HG02623 (cell line): ENCODE measurements around the gene ELP1.
"Not testable (repeated sequence)": the region's sequence is repeated elsewhere in the genome, so short reads cannot be mapped to it uniquely, and the experiment has no call there.

Experiments used
- ATAC-seq: cut with Tn5 transposase; IDR thresholded peaks from one replicate; pipeline ENCODE4 v1.9.1; 2021; ENCODE audit warnings: moderate library complexity; ENCODE audit not compliant: unreplicated experiment

The ELP1 gene

DNA sequence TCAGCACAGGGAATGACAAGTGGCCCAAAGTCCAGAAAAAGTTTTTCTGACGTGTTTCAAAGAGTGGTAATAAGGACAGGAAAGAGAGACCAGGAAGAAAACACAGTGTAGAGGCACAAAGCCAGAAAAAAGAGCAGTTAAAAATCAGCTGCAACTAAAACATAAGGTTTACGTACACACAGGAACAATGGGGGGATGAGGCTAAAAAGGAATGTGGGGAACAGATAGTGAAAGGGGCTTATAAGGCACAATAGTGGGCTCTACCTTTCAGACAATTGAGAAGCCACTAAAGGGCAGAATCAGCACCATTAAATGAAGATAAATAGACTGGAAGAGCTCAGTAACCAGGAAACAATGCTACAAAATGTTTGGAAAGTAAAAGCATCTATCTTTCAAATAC lies 5.5 kb downstream of the ELP1 start:
- no peak for ATAC-seq

DNA sequence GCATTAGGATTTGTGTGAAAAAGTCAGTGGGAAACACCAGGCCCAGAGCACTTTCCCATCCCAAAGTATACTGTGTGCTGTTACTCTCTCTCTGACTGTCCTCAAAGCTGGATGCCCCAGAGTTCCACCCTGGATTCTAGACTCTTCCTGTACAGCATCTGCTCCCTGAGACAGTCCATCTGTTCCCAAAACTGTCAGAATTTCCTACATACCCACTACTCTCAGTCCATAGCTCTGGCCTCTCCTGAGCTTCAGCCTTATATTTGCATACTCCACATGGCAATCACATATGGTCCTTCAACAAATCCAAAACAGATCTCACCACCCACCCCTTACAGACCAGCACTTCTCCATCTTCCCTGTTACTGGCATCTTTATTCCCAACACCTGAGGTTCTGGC lies 9.5 kb downstream of the ELP1 start:
- no peak for ATAC-seq

DNA sequence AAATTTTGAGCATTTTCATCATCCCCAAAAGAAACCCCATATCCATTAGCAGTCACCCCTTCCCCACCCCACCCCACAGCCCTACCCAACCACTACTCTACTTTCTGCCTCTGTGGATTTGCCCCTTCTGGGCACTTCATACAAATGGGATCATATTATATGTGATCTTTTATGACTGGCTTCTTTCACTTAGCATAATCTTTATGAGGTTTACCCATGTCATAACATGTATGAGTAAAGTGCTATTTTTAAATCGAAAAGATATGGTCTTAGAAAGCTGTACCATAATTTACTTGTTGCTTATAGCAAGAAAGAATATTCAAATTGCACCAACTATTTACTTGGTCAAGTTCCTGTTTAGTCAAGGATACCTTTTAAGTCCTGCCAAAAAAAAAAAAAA lies 12.7 kb downstream of the ELP1 start:
- ATAC-seq: no peak

DNA sequence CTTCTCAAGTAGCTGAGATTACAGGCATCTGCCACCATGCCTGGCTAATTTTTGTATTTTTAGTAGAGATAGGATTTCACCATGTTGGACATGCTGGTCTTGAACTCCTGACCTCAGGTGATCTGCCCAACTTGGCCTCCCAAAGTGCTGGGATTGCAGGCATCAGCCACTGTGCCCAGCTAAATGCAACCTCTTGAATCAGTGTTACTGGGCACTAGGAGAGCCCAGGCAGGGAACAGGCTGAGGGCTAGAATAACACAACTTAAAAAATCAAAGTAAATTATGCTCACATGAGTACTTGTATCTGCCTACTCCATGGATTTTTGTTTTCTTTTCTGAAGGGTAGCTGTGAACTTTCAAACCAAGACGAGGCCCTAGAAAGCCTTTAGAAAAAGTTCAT lies 13.5 kb downstream of the ELP1 start:
- ATAC-seq: not testable (repeated sequence)

DNA sequence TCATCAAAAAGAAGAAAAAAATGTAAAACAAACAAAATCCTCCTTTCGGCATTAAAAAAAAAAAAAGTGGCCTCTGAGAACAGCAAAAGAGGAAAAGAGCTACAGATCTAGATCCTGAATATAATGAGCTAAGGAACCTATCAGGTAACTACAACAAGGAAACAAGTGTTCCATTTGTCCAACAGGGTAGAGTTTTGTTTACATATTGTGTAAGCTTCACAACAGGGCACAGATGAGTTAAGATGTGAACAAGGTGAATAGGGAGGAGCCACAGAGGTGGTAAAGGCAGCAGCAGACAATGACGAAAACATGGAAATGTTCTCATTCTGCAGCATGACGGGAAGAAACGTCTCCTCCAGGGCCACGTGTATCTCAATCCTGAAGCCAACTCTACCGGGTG lies 14.4 kb downstream of the ELP1 start:
- ATAC-seq: no peak

DNA sequence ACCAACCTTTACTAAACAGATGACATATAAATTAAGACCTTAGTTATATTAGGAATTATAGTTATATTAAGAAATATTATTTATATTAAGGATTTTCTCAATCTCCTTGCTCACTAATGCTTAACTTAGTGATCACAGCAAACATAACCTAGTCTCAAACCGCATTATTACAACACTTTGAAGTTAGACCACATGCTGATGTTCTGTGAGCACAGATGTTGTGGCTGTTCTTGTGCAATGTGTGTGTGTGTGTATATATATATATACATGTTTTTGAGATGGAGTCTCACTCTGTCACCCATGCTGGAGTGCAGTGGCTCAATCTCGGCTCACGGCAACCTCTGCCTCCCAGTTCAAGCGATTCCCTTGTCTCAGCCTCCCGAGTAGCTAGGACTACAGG lies 20.5 kb downstream of the ELP1 start:
- no peak for ATAC-seq

DNA sequence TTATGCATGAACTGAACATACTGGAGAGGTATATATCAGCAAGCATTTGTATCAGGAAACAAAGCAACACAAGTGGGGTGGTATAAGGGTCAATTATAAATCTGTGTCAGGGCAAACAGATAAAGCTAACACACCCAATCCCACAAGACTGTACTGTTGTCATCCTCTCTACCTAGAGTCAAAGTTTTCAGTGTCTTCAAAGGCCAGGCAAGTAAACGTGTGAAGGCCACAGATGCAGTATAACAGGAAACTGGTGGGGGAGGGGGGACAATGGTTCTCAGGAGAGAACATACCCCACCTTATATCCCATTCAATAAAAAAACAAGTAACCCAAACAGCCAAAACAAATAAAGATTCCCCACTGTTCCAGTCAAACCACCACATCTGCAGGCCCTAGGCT lies 22.1 kb downstream of the ELP1 start:
- ATAC-seq: no peak

DNA sequence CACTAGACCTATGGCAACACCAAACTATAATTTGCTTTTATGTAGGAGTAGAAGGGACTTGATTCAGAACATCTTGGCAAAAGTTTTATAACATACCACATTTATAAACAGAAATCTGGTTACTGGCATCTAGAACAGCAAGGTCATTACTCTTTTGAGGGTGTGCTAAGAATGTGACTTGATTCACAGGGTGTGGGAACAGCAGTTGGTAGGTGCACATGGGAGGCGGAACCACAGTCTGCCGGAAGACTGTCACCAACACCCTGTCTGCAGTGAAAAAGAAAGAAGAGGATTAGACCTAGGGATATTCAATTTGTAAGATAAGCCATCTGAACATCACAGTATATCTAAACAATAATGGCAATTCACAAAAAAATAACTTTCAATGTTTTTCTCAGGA lies 23.0 kb downstream of the ELP1 start:
- ATAC-seq: no peak

DNA sequence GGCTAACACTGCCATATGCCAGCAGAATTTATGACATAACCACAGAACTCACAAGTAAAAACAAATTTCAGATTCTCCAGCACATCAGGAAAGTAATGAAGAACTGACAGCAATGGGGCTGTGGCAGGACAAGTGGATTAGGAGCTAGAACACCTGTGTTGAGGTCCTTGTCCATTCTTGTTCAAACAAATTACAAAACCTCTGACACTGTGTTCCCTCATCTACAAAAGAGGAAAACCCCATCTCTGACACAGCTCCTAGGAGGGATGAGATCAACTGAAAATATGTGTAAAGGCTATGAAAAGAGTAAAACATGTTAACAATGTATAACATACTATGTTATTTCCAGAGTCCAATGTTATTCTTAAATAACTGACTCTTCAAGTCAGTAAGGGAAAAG lies 23.5 kb downstream of the ELP1 start:
- no peak for ATAC-seq

DNA sequence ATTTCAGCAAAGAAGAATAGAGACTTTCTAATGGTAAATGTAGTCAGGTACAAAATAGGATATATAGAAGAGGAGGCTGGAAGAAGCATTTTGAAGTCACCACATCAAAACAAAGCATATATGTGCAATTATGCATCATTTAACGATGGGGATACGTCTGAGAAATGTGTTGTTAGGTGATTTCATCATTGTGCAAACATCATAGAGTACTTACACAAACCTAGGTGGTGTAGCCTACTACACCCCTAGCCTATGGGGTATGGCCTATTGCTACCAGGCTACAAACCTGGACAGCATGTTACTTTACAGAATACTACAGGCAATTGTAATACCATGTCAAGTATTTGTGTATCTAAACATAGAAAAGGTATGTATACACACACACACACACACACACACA lies 28.4 kb downstream of the ELP1 start:
- no peak for ATAC-seq

DNA sequence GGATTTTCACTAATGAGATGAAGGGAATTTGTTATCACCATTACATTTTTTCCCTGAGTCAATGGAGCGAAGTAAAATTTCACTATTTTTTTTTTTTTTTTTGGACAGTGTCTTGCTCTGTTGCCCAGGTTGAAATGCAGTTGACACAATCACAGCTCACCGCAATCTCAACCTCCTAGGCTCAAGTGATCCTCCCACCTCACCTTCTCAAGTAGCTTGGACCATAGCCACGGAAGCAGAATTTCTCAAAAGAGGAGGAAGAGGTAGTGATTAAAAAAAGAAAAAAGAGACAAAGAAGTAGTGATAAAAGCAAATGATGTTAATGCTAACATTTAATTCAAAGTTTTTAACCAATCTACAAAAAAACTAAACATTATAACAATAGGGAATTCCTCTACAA lies 29.8 kb downstream of the ELP1 start:
- ATAC-seq: no peak

DNA sequence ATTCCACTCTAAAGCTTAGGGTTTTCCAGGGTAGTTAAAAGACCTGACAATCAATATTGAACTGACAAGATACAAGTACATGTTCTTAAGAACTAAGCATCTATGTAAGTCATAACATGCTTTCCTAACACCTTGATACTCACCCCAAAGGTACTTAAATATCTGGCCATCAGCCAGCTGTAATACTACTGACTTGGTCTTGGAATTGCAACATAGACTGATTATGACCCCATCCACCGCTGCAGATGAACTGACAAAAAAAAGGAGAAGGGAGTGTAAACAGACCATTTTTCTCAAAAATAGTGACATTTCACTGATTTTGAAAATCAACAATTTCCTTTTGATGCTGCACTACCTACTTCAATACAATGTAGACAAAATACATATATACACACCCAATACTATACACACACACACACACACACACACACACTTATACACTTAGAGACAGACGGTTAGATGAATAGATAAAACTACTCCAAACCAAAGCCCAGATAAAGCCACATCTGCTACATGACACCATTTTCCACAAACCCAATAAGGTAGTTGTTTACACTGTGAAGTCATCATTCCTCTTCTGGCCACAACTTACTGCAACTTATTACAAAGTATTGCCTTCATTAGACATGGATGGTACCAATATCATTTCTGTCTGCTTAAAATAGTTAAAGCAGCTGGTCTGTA lies 30.4 kb downstream of the ELP1 start:
- no peak for ATAC-seq

DNA sequence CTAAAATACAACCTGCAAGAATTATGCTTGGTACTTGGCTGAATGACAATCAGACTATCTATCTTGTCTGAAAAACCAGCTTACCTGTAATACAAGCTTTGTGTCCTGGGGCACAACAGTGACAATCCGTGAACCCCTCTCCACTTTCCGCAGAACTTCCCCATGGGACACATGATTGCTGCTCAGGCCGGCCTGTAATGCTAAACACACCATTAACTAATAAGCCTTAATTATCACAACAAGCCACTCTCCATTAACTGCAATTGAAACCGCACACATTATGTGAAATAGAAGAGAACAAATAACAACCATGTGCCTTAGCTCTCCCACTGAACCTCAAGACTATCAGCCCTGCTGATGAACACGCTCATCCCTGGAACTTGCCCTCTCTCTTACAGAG lies 33.7 kb downstream of the ELP1 start:
- ATAC-seq: no peak

DNA sequence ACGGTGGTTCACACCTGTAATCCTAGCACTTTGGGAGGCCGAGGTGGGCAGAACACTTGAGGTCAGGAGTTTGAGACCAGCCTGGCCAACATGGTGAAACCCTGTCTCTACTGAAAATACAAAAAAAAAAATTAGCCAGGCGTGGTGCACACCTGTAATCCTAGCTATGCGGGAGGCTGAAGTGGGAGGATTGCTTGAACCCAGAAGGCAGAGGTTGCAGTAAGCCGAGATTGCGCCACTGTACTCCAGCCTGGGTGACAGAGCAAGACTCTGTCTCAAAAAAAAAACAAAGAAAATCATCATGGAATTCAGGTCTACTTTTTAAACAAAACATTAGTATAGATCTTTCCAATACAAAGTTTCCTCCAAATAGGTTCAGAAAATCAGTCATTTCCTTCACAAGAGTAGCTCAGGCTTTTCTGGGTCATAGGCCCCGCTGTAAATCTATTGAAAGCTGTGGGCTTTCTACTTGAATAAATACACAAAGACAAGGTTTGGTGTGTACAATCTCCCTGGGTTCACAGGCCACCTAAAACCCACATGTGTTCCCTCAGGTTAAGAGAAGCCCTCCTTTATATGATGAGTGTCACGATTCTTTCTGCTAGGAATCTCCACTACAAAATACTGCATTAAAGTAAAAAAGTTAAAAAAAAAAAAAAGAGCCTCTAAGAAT lies 34.8 kb downstream of the ELP1 start:
- not testable (repeated sequence) for ATAC-seq

DNA sequence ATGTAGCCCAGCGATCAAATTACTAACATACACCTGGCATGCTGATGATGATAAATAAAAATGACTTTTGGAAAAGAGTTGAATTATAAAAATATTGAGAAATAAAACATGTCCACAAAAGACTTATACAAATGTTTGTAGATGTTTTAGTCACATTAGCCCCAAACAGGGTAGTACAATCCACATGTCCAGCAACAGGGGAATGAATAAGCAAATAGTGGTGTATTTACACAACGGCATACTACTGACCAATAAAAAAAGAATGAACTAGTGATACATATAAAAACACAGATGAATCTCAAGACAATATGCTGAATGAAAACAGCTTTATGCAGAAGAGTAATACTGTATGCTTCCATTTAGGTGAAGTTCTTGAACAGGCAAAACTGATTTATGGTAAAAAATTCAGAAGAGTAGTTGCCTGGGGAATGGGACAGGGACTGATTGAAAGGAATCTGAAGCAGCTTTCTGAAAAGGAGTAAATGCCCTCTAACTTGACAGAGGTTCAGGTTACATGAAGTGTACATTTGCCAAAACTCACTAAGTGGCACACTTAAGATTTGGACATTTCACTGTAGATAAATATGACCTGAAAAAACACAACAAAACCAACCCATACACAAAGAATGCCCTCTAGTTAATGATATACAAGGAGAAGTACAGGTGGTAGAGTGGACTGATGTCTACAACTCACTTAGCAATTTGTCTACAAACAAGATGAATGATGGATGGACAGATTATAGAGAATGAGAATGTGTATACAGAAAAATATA lies 36.4 kb downstream of the ELP1 start:
- no peak for ATAC-seq

DNA sequence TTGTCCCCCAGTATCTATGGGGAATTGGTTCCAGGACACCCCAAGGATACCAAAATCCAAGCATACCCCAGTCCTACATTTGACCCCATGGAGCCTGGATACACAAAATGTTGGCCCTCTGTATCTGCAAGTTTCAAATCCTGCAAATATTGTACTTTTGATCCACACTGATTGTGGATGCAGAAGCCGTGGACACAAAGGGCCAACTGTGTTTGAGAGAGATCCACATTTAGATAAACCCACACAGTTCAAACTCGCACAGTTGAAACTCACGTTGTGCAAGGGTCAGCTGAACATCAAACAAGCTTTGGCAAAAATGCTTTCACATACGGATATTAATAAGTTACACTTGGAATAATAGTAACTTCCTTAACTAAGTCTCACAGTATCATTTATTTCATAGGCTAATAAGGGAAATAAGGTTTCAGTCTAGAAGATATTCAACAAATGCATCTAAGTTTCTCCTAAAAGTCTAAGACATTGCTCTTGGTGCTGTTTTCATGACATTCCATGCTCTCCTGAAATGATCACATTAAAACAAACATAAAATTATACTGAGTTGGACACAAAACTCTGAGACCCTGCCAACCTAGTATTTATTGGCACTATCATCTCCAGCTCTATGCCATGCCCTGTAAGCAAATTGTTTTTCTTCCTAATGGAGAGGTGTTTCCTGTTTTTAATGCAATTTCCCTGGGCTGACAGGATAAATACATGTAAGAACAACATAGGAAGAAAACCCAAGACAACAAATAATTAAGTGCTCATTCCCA lies 39.5 kb downstream of the ELP1 start:
- no peak for ATAC-seq

DNA sequence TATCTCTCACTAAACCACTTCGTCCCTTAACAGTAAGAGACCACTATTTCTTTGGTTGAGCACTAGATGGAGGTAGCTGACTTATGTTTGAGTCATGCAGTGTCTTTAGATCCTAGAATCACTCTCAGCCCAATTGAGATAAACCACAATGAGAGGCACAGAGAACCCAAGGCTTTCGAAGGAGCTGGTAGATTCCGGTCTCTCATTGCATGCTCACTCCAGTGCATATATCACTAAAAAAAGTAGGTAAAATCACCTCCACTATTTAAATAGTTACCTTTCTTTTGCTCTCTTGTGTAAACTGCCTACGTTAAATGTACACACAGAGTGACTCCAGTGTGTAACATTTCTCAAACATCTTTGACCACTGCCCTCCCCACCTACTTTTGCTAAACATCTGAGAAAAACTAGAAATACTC lies 44.3 kb downstream of the ELP1 start:
- ATAC-seq: no peak

DNA sequence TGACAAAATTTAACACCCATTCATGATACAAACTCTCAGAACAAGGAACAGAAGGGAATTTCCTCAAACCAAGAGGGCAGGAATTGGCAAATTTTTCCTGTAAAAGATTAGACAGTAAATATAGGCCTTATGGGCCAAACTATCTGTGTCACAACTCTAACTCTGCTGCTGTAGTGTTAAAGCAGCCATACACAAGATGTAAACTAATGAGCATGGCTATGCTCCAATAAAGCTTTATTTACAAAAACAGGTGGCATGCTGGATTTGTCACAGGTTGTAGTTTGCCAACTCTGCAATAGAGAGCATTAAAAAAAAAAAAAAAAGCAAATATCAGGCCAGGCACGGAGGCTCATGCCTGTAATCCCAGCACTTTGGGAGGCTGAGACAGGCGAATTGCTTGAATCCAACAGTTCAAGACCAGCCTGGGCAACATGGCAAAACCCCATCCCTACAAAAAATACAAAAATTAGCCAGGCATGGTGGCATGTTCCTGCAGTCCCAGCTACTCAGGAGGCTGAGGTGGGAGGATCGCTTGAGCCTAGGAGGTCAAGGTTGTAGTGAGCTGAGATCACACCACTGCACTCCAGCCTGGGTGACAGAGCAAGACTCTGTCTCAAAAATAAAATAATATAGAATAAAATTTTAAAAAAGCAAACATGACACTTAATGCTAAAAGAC lies 47.2 kb downstream of the ELP1 start:
- ATAC-seq: not testable (repeated sequence)

DNA sequence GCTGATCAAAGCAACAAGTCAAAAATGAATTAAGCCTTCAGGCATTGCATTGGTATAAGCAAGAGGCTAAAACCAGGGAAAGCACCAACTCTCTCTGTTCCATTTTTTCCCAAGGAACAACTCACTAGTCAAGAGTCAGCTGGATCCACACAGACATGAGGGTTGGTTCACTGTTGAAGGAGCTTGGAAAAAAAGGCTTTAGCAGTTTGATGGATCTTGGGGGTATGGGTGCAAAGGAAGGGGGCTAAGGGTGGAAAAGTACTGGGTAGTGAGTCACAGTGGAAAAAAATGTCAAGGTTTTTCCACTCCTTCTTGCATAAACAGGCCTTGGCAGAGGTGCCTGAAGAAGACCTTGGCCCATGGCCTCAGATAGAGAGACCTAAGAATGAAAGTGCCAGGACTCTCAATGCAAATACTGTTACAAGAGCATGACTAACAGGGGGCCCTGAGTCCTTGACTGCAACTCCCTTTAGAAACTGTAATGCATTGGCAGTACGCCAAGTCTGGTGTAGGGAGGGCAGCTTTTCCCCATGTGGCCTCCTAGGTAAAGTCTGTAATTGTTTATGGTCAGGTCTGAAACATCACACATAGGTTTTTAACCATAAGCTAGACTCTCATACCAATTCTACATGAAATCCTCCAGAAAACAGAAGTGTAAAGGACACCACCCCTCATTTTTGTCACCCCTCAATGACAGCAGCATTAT lies 48.1 kb downstream of the ELP1 start:
- ATAC-seq: peak; percentile 99

DNA sequence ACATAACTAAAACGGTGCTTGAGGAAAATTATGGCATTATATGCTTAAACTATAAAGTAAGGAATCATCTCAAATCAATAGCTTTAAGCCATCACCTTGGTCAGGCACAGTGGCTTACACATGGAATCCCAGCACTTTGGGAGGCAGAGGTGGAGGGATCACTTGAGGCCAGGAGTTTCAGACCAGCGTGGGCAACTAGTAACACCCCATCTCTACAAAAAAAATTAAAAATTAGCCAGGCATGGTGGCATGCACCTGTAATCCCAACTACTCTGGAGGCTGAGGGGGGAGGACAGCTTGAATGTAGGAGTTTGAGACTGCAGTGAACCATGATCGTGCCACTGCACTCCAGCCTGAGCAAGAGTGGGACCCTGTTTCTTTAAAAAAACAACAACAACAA lies 49.2 kb downstream of the ELP1 start:
- ATAC-seq: no peak
